Measurements from ENCODE around the gene SUOX.

SUOX gene

GRCh38 chr12:56038022-56038655 is 41.1 kb downstream of the SUOX start:
- no peak overlapping the region for H3K27ac ChIP-seq (ENCODE audit: low read length)
- H3K9me3 ChIP-seq (ENCODE audit: insufficient read depth, low read length, severe bottlenecking) = no peaks in the 10 kb centered on the region
- no peak overlapping the region for H3K4me2 ChIP-seq (ENCODE audit: insufficient read depth, low read length)
- no peaks in the 10 kb centered on the region for H3K27me3 ChIP-seq (ENCODE audit: insufficient read depth, low read length, poor library complexity)
- H3K79me2 ChIP-seq (ENCODE audit: insufficient read depth, low read length) = peaks cover 21% of the 10 kb centered on the region
- DNase-seq = no peak
- no peak for ATAC-seq (ENCODE audit: insufficient read depth, low read depth)
- peaks cover 20% of the 10 kb centered on the region for H3K4me1 ChIP-seq (ENCODE audit: insufficient read depth, low read length)
- H3K4me3 ChIP-seq (ENCODE audit: low read depth in 1 of 2, low read length in 2 of 2) = no peak overlapping the region
- peaks cover 24% of the 10 kb centered on the region for H3K36me3 ChIP-seq (ENCODE audit: insufficient read depth, low read length)
- no peak overlapping the region for H2AFZ ChIP-seq (ENCODE audit: low read depth, low read length)
- no peak for TF ChIP-seq CTCF (IDR thresholded peaks at IDR 0.05; ENCODE audit: borderline replicate concordance, extremely low read depth, low read length, poor library complexity, severe bottlenecking)
- H3K9ac ChIP-seq (ENCODE audit: low read depth, low read length) = no peak overlapping the region
- H4K20me1 ChIP-seq (ENCODE audit: insufficient read depth, low read length) = peaks cover 7% of the 10 kb centered on the region

- TF ChIP-seq CTCF (IDR thresholded peaks at IDR 0.05; ENCODE audit: borderline replicate concordance, extremely low read depth, low read length, poor library complexity, severe bottlenecking) (no peak), EZH2 (IDR thresholded peaks at IDR 0.05; ENCODE audit: borderline replicate concordance, low read depth, low read length, severe bottlenecking) (no peak)
- H3K27ac ChIP-seq (ENCODE audit: low read length) = no peak overlapping the region
- H3K79me2 ChIP-seq (ENCODE audit: insufficient read depth, low read length) = peaks cover 31% of the 10 kb centered on the region
- H2AFZ ChIP-seq (ENCODE audit: low read depth, low read length) = no peak overlapping the region
- H3K9me3 ChIP-seq (ENCODE audit: insufficient read depth, low read length, severe bottlenecking) = no peaks in the 10 kb centered on the region
- peaks cover 30% of the 10 kb centered on the region for H3K36me3 ChIP-seq (ENCODE audit: insufficient read depth, low read length)
- peaks cover 16% of the 10 kb centered on the region for H4K20me1 ChIP-seq (ENCODE audit: insufficient read depth, low read length)
- no peak for ATAC-seq (ENCODE audit: insufficient read depth, low read depth)
- DNase-seq = no peak
- H3K9ac ChIP-seq (ENCODE audit: low read depth, low read length) = peak overlapping the region; percentile 74; the same call in 1 of the 2 replicates
- H3K27me3 ChIP-seq (ENCODE audit: insufficient read depth, low read length, poor library complexity) = no peaks in the 10 kb centered on the region
- peaks cover 28% of the 10 kb centered on the region for H3K4me1 ChIP-seq (ENCODE audit: insufficient read depth, low read length)
- H3K4me2 ChIP-seq (ENCODE audit: insufficient read depth, low read length) = no peak overlapping the region
- no peak overlapping the region for H3K4me3 ChIP-seq (ENCODE audit: low read depth in 1 of 2, low read length in 2 of 2)
Measured at GRCh38 chr12:56040151-56040550, 43.1 kb downstream of the SUOX start.

GRCh38 chr12:56040963-56041551 is 44.0 kb downstream of the SUOX start:
- Histone ChIP-seq H3K4me2 (ENCODE audit: insufficient read depth, low read length) (peak overlapping the region; percentile 93), H3K79me2 (ENCODE audit: insufficient read depth, low read length) (peaks cover 31% of the 10 kb centered on the region), H2AFZ (ENCODE audit: low read depth, low read length) (peak overlapping the region; percentile 76), H3K36me3 (ENCODE audit: insufficient read depth, low read length) (peaks cover 34% of the 10 kb centered on the region), H3K4me3 (ENCODE audit: low read depth in 1 of 2, low read length in 2 of 2) (peak overlapping the region; percentile 38 to 76; a peak in 3 of 4 replicates), H3K4me1 (ENCODE audit: insufficient read depth, low read length) (peaks cover 28% of the 10 kb centered on the region), H3K27ac (ENCODE audit: low read length) (peak overlapping the region; percentile 100), H3K9ac (ENCODE audit: low read depth, low read length) (peak overlapping the region; percentile 74), H4K20me1 (ENCODE audit: insufficient read depth, low read length) (peaks cover 16% of the 10 kb centered on the region), H3K9me3 (ENCODE audit: insufficient read depth, low read length, severe bottlenecking) (no peaks in the 10 kb centered on the region), H3K27me3 (ENCODE audit: insufficient read depth, low read length, poor library complexity) (no peaks in the 10 kb centered on the region)
- DNase-seq (no peak), ATAC-seq (ENCODE audit: insufficient read depth, low read depth) (peak; percentile 1; the same call in 2 of the 3 replicates)
- TF ChIP-seq EZH2 (IDR thresholded peaks at IDR 0.05; ENCODE audit: borderline replicate concordance, low read depth, low read length, severe bottlenecking) (no peak), CTCF (IDR thresholded peaks at IDR 0.05; ENCODE audit: borderline replicate concordance, extremely low read depth, low read length, poor library complexity, severe bottlenecking) (no peak)

All from DND-41 (cell line).